Glomerular visceral epithelial cell (primary cell): ENCODE measurements around the gene SLC35G6.

Source experiments
- DNase-seq: peaks from one replicate; pipeline ENCODE4 v3.0.0-alpha.2; 2016; ENCODE audit errors: extremely low spot score

SLC35G6 gene

DNA sequence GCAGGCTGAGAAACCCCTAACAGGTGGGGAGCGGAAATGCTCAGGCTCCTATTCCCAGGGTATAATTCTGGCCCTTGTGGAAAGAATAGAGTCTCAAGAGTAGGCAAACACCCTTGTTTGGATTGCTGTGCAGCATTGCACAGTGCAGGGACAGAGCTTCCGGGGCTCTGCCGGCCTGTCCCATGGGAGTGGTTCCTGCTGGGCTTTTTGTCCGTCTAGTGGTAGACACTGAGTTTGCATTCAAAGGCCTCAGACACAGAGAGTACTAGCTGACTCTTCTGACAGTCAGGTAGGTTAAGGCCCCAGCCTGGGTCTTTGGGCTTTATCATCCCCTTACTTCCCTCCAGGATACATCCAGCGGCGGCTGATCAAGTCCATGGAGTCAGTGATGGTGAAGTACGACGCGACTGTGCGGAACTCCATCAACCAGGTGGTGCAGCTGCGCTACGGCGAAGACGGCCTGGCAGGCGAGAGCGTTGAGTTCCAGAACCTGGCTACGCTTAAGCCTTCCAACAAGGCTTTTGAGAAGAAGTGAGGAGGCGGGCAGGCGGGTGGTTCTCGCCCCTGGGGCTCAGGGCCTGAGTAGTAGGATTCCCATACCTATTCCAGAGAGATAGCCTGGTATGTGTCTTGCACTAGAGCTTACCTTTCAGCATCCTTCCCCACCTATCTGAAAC, 21.1 kb downstream of the SLC35G6 start:
- DNase-seq: no peak

DNA sequence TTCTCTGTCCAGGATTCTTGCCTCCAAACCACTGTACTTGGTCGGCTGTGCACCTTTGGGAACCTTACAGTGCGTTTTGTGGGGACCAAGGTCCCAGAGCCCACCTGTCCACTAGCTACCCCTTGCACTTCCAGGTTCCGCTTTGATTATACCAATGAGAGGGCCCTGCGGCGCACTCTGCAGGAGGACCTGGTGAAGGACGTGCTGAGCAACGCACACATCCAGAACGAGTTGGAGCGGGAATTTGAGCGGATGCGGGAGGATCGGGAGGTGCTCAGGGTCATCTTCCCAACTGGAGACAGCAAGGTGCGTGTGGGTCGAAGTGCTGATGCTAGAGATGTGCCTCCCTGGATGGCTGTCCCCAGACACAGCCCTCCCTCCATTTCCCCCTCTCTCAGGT, 21.7 kb downstream of the SLC35G6 start:
- no peak for DNase-seq

- no peak for DNase-seq
These were observed 22.3 kb downstream of the SLC35G6 start for GRCh38 chr17:7503521-7503920.

- DNase-seq: no peak
These were observed 26.9 kb downstream of the SLC35G6 start for GRCh38 chr17:7508145-7508544.

- DNase-seq: no peak
These were observed 27.6 kb downstream of the SLC35G6 start for GRCh38 chr17:7508846-7509245.

GRCh38 chr17:7509937-7510336, 28.7 kb downstream of the SLC35G6 start:
- DNase-seq: no peak

DNA sequence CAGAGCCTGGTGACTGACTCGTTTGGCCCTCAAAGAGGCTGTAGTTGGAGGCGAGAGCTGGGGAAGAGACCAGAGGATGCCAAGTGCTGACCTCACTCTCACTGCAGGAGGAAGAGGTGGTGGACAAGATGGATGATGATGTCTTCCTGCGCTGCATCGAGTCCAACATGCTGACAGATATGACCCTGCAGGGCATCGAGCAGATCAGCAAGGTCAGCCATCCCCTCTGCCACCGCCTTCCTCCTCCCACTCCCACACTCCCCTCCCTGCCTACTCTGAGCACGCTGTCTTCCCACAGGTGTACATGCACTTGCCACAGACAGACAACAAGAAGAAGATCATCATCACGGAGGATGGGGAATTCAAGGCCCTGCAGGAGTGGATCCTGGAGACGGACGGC, 29.9 kb downstream of the SLC35G6 start:
- no peak for DNase-seq

GRCh38 chr17:7512105-7512504, 30.9 kb downstream of the SLC35G6 start:
- DNase-seq: no peak

- DNase-seq: no peak
These were observed 31.7 kb downstream of the SLC35G6 start for GRCh38 chr17:7512824-7513540.

DNA sequence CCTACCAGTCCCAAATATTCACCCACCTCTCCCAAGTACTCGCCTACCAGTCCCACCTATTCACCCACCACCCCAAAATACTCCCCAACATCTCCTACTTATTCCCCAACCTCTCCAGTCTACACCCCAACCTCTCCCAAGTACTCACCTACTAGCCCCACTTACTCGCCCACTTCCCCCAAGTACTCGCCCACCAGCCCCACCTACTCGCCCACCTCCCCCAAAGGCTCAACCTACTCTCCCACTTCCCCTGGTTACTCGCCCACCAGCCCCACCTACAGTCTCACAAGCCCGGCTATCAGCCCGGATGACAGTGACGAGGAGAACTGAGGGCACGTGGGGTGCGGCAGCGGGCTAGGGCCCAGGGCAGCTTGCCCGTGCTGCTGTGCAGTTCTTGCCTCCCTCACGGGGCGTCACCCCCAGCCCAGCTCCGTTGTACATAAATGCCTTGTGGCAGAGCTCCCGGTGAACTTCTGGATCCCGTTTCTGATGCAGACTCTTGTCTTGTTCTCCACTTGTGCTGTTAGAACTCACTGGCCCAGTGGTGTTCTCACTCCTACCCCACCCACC, 32.7 kb downstream of the SLC35G6 start:
- no peak for DNase-seq

DNA sequence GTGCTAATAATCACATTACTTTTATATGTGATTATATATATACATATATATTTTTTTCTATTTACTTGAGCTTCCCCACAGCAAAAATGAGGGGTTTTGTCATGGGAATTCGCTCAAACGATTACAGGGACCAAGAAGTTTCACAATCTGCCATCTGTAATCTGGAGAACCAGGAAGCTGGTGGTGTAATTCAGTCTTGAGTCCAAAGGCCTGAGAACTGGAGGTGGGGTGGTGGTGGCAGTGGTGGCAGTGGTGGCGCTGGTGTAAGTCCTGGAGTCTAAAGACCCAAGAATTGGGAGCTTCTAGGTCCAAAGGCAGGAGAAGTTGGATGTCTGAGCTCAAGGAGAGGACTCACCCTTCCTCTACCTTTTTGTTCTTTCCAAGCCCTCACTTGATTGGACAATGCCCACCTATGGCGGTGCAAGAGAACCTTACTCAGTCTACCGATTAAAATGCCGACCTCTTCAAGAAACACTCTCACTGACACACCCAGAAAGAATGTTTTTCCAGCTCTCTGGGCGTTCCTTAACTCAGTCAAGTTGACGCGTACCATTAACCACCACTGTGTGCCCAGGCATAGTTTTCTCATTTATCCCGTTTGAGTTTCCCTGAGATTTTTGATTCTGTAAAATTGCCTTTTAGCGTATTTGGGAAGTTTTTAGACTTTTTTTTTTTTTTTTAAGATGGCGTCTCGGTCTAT, 34.8 kb downstream of the SLC35G6 start:
- no peak for DNase-seq

- DNase-seq: no peak
These were observed 41.8 kb downstream of the SLC35G6 start for GRCh38 chr17:7523033-7523432.

DNA sequence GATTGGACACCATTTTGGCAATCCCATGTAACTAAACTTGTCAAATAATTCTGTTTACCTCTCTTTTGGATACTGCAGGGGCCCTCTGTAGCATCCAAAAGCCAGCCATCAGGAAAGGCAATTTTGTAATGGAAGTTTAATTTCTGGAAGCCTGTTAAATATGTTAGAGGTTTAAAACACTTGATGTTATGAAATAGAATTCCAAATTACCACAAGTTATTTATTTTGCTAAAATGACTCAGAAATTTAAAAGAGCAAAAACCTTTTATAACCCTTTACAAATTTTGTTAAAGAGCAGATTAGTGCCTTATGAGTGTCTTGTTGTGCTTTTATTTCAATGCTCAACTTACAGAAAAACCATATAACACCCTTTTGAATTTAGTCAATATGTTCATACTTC, 47.6 kb downstream of the SLC35G6 start:
- no peak for DNase-seq

DNA sequence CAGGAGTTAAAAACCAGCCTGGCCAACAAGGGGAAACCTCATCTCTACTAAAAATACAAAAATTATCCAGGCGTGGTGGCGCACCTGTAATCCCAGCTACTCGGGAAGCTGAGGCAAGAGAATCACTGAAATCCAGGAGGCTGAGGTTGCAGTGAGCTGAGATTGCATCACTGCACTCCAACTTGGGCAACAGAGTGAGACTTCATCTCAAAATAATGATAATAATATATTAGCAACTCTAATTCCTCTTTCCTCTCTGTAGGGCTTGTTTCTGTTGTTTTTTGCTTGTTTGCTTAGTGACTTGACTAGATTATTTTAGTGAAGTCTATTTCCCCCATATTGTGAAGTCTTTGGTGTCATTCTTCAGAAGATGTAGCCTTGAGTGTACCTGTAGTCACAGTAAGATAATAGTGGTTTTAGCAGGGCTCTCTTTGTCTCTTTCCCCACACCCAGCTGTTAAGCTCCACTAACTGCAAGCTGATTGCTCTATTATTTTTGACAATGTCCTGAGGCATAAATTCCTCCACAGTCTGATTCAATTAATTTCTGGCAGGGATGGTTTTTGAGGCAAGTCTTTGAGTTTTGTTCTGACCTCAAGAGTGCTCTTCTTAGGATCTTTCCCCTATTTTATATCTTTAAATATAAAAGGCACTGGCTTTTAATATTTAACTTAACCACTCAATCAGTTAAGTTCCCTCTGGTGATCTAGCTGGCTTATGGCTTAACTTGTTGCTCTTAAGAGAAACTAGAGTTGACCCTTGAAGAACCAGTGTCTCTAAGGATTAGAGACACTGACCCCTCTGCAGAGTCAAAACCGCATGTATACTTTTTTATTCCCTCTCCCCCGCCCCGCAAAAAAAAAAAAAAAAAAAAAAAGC, 49.0 kb downstream of the SLC35G6 start:
- no peak for DNase-seq
